ENCODE measurements around the gene KXD1.

KXD1 gene

DNA sequence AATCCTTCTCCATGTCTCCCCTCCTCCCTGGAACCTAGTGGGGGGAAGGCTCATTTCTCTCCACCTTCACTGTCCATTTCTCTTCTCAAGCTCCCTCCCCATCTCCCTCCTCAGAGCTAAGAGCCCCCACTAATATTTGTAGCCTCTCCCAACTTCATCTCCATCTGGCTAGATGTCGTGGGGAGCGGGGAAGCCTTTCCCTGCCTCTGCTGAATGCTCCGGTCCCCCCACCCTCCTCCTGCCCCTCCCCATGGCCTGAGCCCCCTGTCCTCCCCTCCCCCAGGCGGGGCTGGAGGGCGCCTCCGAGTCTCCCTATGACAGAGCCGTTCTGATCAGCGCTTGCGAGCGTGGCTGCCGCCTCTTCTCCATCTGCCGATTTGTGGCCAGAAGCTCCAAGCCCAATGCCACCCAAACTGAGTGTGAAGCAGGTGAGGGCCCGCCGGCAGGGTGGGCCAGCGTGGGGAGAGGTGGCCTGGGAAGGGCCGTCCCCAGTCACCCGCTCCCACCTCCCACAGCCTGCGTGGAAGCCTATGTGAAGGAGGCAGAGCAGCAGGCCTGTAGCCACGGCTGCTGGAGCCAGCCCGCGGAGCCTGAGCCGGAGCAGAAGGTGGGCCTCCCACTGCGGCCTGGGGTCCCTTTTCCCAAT lies 56.0 kb downstream of the KXD1 start:
- no peak for DNase-seq (ENCODE audit: low spot score)

DNA sequence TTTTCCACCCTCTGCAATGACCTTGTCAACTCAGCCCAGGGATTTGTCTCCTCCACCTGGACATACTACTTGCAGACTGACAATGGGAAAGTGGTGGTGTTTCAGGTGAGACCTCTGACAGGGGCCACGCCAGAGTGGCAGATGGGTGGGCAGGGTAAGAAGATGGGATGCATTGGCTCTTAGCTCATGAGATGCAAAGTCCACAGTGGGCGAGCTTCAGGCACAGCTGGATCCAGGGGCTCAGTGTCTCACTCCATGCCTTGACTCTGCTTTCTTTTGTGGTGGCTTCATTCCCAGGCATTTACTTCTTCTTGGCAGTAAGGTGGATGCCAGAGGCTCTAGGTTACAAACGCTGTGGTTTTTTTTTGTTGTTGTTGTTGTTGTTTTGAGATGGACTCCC lies 58.4 kb downstream of the KXD1 start:
- no peak for DNase-seq (ENCODE audit: low spot score)

DNA sequence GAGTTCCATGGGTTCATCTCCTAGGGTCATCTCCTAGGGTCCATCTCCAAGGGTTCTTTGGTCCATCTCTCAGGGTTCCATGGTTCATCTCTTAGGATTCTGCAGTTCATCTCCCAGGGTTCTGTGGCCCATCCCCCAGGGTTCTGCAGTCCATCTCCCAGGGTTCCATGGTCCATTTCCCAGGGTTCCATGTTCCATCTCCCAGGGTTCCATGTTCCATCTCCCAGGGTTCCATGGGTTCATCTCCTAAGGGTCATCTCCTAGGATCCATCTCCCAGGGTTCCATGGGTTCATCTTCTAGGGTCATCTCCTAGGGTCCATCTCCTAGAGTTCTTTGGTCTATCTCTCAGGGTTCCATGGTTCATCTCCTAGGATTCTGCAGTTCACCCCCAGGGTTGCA lies 59.9 kb downstream of the KXD1 start:
- no peak for DNase-seq (ENCODE audit: low spot score)

DNA sequence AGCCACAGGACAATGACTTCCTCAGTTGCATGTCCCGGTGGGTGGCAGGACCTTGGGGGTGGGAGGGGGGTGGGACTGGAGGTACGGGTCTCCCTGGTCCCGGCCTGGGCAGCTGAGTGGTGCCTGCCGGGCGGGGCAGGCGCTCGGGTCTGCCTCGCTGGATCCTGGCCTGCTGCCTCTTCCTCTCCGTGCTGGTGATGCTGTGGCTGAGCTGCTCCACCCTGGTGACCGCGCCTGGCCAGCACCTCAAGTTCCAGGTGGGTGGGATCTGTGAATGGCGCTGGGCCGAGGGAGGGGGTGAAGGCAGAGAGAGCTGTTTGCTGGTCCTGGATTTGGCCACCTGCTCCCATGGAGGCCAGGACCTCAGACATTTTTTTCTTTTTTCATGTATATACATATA lies 60.6 kb downstream of the KXD1 start:
- no peak for DNase-seq (ENCODE audit: low spot score)

Measured in AG08396 (cell line).